HFF-Myc (cell line): Measurements from ENCODE around the gene PTPN6.
A peak's percentile ranks its signal among the peaks of the same experiment; 100 is the strongest.

ENCODE experiments used
- DNase-seq: peaks from one replicate; pipeline ENCODE4 v3.0.0-alpha.2; 2011; ENCODE audit warnings: low read depth; ENCODE audit errors: extremely low read depth
- H3K4me3 ChIP-seq: replicated peaks from 2 replicates; pipeline ENCODE4 v1.5.1; 2011; ENCODE audit warnings: low read depth, mild to moderate bottlenecking, control low read depth, low read length
- TF ChIP-seq, protein P1 (sequence below): IDR thresholded peaks from 2 replicates; pipeline ENCODE4 v1.5.1; 2012; ENCODE audit warnings: mild to moderate bottlenecking, low read depth, low read length, control low read depth; ENCODE audit errors: missing control alignments

PTPN6 gene

DNA sequence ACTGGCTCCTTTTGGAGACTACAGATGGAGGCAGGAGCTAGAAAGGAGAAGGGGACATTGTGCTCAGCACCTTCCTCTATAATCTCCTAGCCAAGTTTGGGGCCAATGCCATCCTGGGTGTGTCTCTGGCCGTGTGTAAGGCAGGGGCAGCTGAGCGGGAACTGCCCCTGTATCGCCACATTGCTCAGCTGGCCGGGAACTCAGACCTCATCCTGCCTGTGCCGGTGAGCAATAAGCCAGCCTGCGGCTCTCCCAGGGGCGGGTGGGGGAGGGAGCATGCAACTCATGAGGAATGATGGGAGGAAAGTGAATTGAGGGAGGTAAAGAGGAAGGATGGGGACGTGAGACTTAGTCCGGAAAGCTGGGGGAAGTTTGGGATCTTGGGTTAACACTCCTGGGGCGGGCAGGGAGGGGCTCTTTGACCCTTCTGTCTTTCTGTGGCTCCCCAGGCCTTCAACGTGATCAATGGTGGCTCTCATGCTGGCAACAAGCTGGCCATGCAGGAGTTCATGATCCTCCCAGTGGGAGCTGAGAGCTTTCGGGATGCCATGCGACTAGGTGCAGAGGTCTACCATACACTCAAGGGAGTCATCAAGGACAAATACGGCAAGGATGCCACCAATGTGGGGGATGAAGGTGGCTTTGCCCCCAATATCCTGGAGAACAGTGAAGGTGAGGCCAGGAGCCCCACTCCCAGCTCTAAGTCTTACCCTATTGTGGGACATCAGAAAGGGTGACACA, 33.5 kb upstream of the PTPN6 start:
- TF ChIP-seq, protein P1, sequence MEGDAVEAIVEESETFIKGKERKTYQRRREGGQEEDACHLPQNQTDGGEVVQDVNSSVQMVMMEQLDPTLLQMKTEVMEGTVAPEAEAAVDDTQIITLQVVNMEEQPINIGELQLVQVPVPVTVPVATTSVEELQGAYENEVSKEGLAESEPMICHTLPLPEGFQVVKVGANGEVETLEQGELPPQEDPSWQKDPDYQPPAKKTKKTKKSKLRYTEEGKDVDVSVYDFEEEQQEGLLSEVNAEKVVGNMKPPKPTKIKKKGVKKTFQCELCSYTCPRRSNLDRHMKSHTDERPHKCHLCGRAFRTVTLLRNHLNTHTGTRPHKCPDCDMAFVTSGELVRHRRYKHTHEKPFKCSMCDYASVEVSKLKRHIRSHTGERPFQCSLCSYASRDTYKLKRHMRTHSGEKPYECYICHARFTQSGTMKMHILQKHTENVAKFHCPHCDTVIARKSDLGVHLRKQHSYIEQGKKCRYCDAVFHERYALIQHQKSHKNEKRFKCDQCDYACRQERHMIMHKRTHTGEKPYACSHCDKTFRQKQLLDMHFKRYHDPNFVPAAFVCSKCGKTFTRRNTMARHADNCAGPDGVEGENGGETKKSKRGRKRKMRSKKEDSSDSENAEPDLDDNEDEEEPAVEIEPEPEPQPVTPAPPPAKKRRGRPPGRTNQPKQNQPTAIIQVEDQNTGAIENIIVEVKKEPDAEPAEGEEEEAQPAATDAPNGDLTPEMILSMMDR = no peak
- no peak overlapping the region for H3K4me3 ChIP-seq
- no peak for DNase-seq

DNA sequence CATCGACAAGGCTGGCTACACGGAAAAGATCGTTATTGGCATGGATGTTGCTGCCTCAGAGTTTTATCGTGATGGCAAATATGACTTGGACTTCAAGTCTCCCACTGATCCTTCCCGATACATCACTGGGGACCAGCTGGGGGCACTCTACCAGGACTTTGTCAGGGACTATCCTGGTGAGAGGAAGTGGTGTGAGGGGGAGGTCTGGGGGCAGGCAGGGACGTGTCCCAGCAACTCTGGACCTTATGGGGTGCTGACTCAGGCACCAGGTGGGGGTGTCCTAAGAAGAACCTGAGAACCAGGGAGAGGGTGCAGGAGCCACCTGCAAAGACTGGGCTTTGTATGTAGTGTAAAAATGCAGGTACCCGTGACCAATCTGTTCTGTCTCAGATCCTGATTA, 31.6 kb upstream of the PTPN6 start:
- DNase-seq = no peak
- H3K4me3 ChIP-seq = no peak overlapping the region
- TF ChIP-seq, protein P1 = peak; percentile 9

- no peak overlapping the region for H3K4me3 ChIP-seq
- no peak for DNase-seq
- TF ChIP-seq, protein P1 = no peak
These were observed 29.6 kb upstream of the PTPN6 start for GRCh38 chr12:6921539-6921938.

GRCh38 chr12:6921996-6922946, 28.9 kb upstream of the PTPN6 start:
- TF ChIP-seq, protein P1 = no peak
- H3K4me3 ChIP-seq = no peak overlapping the region
- no peak for DNase-seq

DNA sequence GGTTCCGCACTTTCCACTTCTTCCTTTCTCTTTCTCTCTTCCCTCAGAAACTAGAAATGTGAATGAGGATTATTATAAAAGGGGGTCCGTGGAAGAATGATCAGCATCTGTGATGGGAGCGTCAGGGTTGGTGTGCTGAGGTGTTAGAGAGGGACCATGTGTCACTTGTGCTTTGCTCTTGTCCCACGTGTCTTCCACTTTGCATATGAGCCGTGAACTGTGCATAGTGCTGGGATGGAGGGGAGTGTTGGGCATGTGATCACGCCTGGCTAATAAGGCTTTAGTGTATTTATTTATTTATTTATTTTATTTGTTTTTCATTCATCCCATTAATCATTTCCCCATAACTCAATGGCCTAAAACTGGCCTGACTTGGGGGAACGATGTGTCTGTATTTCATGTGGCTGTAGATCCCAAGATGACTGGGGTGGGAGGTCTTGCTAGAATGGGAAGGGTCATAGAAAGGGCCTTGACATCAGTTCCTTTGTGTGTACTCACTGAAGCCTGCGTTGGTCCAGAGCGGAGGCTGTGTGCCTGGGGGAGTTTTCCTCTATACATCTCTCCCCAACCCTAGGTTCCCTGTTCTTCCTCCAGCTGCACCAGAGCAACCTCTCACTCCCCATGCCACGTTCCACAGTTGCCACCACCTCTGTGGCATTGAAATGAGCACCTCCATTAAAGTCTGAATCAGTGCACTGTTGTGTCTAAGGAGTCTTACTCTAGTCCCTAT, 28.0 kb upstream of the PTPN6 start:
- no peak for DNase-seq
- H3K4me3 ChIP-seq = no peak overlapping the region
- TF ChIP-seq, protein P1 = no peak

DNA sequence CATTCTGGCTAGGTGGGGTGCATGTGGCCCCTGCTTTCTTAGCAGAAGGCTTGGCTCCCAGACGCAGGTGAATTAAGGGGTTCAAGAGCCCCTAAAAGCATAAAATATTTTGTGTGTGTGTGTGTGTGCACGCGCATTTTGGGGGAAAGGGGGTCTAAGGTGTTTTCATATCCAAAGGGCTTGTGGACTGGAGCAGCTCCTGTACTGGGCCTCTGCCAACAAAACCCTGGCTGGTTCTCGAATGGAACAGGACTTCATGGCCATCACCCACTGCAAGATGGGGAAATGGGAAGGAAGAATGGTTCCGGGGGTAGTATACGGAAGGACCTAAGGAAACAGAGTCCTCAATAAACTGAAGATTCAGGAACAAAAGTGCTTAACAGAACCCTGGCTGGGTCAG, 27.3 kb upstream of the PTPN6 start:
- TF ChIP-seq, protein P1 = no peak
- H3K4me3 ChIP-seq = no peak overlapping the region
- no peak for DNase-seq
